GM21825 (cell line): ENCODE measurements around the gene SH3BP1.
"Not testable (repeated sequence)": the region's sequence is repeated elsewhere in the genome, so short reads cannot be mapped to it uniquely, and the experiment has no call there.

Source experiments
- ATAC-seq: cut with Tn5 transposase; IDR thresholded peaks from one replicate; pipeline ENCODE4 v1.9.1; 2021; ENCODE audit warnings: mild to moderate bottlenecking, moderate library complexity; ENCODE audit not compliant: unreplicated experiment

Gene SH3BP1, protein sequence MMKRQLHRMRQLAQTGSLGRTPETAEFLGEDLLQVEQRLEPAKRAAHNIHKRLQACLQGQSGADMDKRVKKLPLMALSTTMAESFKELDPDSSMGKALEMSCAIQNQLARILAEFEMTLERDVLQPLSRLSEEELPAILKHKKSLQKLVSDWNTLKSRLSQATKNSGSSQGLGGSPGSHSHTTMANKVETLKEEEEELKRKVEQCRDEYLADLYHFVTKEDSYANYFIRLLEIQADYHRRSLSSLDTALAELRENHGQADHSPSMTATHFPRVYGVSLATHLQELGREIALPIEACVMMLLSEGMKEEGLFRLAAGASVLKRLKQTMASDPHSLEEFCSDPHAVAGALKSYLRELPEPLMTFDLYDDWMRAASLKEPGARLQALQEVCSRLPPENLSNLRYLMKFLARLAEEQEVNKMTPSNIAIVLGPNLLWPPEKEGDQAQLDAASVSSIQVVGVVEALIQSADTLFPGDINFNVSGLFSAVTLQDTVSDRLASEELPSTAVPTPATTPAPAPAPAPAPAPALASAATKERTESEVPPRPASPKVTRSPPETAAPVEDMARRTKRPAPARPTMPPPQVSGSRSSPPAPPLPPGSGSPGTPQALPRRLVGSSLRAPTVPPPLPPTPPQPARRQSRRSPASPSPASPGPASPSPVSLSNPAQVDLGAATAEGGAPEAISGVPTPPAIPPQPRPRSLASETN

DNA sequence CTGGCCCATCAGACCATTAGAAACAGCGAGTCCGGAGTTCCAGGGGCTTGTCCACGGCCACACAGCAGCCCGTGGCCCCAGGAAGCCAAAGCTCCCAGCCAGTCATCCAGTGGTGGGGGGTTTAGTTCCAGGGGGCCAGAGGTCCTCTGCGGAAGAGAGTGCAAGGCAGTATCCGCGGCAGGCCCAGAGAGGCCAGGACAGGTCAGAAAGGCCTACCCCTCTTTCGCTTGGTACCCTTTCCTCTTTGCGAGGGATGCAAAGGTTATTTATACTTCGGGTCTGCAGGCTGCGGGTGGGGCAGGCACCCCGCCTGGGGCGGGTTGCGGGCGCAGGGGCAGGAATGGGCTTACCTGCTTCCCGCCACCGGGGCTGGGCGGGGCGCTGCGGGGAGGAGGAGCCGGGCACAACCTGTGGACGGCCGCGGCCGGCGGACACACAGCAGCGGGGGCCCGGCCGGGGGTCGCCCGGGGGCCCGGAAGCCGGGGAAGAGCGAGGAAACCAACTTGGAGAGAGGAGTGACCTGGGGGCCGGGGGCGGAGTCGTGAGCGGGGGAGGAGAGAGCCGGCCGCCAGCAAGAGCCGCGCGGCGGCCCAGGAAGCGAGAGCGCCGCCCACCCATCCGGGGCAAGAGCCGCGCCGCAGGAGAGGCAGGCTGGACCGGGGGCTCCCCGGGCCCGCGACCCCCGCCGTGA is at the start of gene SH3BP1:
TSS of gene SH3BP1 (plus strand) at position 600 of the 691 bp plus-strand sequence. CDS start 119 bp downstream, outside the sequence.
- ATAC-seq: no peak

DNA sequence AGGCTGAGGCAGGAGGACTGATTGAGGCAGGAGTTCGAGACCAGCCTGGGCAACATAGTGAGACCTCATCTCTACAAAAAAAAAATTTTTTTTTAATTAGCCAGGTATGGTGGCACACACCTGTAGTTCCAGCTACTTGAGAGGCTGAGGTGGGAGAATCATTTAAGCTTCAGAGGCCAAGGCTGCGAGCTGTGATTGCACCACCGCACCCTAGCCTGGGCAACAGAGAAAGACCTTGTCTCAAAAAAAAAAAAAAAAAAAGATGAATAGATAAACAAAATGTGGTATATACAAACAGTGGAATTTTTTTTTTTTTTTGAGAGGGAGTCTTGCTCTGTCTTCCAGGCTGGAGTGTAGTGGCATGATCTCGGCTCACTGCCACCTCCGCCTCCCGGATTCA is 48.4 kb upstream of the SH3BP1 start:
- ATAC-seq: not testable (repeated sequence)

DNA sequence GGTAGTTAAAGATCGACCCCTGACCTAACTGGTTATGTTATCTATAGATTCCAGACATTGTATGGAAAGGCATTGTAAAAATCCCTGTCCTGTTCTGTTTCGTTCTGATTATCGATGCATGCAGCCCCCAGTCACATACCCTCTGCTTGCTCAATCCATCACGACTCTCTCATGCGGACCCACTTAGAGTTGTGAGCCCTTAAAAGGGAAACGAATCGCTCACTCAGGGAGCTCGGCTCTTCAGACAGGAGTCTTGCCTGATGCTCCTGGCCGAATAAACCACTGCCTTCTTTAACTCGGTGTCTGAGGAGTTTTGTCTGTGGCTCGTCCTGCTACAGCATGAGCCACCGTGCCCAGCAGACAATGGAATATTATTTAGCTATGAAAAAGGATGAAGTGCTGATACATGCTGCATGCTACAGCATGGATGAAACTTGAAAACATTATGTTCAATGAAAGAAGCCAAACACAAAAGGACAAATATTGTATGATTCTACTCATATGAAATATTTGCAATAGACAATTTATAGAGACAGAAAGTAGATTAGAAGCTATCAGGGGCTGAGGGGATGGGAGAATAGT is 47.6 kb upstream of the SH3BP1 start:
- ATAC-seq: no peak

DNA sequence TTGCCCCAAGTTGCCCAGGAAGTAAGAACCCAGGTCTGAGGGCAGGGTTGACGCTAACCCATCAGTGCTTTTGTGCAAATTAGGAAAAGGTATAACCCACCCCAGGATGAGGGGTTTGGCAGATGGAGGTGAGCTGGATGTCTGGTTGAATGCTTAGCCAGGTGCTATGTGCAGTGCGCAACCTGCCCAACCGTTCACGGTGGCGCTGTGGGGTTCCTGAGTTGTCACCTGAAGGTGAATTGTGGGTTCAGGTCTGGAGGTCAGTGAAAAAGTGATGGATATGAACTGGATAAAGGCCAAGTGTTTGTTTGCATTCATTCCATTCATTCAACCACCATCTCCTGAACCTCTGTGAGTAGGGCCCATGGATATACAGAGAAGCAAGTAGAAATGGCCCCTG is 45.2 kb upstream of the SH3BP1 start:
- ATAC-seq: no peak

DNA sequence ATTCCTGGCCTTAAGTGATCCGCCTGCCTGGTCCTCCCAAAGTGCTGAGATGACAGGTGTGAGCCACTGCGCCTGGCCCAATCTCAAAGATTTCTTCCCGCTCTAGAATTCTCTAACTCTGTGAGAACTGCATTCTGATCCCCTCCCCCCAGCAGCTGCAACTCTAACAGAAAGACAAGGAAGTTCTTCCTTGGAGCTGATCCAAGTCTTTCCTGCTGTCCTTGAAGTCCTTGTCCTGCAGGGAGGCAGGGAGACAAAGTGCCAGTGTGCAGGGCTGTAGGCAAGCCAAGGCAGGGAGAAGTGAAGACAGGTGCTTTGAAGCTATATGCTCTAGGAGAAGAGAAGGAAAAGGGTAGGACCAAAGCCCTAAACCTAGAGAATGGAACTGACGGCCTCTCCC is 40.3 kb upstream of the SH3BP1 start:
- ATAC-seq: no peak

DNA sequence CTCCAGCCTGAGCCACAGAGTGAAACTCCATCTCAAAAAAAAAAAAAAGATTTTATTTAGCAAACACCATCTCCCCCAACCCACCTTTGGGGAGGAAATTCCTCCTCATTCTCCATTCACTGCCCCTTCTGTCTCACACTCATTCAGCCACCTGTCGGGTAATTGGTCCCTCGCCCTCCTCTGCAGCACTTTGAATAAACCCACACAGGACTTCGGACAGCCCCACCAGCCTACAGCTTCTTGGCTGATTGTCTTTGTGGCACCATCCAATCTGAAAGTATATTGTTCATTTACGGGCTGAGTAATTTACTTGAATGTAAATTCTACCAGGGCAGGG is 38.3 kb upstream of the SH3BP1 start:
- ATAC-seq: no peak

DNA sequence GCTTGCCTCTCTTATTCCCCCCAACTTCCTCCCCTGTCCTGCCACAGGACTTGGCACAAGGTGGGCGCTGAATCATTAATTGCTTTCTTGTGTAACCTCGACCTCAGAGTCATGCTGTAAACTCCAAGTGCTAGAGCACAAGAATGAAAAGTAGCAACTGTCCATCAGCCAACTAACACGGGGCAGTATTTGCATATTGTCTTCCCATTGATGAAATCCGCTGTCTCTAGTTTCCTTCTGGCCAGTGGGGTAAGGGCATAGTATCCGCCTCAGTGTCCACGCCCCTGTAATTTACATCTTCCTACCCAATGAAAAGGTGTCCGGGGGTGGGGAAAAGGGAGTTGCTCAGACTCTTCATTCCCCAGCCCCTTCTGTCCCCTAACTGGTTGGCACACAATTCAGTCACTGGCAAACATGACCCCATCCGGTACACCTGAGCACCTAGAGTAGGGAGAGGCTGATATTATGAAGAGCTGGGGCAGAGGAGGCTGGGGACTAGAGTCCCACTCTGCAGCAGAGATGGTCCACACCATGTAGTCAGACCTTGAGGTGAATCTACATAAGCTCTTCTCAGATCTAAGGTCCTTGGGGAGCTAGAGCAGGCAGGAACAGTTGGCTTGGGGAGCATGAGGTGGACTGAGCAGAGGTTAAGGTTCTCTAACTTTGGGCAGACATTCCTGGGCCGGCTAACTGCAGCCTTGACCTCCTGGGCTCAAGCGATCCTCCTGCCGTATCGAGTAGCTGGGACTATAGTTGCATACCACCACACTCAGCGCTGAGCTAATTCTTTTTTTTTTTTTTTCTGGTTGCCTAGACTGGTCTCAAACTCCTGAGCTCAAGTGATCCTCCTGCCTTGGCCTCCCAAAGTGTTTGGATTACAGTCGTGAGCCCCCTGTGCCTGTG is 37.7 kb upstream of the SH3BP1 start:
- no peak for ATAC-seq

DNA sequence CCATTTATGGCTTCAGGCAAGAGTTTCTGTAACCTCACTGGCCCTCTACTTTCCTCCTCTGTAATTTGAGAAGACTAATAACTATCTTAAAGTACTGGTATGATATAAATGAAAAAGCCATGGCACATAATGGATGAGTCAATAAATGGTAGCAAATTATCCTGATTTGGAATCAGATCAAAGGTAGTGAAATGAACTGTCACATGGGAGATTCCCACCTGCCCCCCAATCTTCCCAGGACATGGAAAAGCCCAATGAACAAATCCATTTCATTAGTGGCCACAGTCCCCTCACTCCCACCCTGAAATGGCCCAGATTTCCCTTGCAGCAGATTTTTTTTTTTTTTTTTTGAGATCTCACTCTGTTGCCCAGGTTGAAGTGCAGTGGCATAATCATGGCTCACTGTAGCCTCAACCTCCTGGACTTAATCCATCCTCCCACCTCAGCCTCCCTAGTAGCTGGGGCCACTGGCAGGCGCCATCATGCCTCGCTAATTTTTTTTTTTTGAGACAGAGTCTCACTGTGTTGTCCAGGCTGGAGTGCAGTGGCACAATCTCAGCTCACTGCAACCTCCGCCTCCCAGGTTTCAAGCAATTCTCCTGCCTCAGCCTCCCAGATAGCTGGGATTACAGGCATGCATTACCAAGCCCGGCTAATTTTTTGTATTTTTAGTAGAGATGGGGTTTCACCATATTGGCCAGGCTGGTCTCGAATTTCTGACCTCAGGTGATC is 36.8 kb upstream of the SH3BP1 start:
- ATAC-seq: not testable (repeated sequence)

DNA sequence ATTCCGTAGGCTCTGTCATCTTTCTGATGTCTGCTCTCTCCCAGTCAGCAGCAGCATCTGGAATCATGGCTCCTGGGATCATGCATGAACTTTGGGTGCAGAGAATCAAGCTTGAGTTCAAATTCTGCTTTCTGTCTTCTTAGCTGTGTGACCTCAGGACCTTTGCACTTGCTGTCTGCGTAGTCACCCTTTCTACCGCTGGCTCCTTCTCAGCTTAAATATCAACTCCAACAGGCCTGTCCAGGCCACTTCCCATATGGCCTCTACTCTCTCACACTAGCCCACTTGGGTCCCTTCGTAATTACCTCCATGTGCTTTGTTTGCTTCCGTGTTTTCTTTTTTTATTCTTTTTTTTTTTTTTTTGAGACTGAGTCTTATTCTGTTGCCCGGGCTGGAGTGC is 35.4 kb upstream of the SH3BP1 start:
- ATAC-seq: no peak

DNA sequence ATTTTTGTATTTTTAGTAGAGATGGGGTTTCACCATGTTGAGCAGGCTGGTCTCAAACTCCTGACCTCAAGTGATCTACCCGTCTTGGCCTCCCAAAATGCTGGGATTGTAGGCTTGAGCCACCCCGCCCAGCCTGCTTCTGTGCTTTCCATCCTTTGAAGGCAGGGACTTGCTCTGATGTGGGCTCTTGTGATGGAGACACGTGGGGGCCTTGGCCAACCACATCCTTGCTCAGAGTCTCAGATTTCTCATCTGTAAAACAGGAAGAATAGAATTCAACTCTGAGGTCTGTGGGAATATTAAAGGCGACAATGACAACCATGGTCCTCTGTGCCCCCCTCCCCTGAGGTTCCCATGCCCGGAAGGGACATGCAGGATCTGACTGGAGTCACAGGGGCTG is 34.6 kb upstream of the SH3BP1 start:
- no peak for ATAC-seq

DNA sequence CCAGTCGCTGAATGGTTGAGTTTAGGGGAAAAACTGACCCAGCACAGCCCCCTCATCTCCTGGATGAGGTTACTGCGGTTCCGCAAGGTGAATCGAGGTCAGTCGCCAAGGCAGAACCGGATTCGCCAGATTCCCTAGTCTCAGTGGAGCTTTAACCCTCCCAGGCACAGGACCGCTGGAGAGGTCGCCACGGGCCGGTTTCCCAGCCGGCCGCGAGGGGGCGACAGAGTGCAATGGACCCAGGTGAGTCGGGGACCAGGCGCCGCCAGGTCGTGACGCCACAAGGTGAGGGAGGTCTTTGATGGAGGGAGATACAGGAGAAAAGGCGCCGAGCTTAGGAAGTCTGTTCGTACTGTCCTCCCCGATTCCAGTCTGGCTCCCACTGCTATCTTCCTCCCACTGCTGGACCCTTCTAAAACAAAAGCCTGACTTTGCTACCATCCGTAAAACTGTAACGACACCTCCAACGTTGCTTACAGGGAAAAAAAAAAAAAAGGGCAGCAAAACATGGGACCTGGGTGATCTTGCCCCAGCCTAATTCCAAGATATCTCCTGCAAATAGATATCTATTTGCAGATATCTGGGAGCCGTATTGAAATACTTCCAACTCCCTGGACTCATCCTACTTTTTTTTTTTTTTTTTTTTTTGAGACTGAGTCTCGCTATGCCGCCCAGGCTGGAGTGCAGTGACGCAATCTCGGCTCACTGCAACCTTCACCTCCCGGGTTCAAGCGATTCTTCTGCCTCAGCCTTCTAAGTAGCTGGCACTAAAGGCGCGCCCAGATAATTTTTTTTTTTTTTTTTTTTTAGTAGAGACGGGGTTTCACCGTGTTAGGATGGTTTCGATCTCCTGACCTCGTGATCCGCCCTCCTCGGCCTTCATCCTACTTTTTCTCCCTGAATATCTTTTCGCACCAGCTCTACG is 32.2 kb upstream of the SH3BP1 start:
- ATAC-seq: peak; percentile 35

DNA sequence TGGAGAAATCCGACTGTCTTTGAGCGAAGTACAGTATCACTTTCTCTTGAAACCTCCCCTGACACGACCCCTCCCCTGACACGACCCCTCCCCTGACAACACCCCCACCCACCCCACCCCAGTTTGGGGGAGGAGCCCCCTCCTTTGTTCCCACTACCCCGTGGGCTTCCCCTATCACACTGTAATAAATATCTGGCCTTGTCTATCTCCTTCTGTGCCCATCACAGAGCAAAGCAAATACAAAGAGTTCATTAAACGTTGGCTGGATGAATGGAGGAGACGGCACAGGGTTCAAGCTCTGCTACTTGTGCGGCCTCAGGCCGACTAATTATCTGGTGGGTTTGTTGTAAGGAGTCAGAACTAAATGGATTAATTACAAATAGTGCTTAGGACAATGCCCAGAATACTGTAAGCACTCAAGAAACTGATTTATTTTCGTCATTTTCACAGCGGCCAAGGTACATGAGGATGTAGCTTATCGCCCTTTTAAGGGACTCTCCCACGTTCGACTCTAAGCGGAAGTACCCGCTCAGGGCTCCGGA is 31.5 kb upstream of the SH3BP1 start:
- ATAC-seq: peak; percentile 8

DNA sequence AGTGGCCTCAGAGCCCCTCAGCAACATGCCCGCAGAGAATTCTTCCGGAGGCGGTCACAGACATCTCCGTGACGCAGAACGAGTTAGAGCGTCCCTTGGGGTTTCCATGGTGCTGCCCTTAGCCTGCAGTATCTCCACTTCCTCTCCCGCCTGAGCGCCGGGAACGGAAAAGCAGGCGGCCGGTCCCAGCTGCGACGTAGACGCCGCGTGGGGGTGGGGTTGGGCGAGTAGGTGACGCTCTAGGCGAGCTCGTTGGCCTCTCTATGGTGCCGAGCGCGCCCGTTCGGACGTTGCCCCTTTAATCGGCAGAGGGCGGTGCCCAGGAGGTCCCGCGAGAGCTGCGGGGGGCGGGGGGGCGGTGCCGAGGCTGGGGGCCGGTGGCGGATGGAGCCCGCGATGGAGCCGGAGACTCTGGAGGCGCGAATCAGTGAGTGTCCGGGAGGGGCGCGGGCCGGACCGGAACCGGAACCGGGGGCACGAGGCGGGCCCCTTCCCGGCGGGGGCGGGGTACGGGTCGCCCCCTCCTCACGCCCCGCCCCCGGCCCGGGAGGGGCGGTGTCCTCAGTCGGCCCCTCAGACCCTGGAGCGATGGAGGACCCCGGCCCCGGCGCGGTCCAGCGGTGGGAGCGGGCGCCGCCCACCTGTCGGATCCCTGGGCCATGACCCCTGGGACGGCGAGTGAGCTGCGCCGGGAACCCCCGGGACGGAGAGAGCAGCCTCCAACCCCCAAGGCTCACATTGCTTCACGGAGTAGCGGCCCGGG is 30.8 kb upstream of the SH3BP1 start, which contains the start of gene GGA1:
TSS of gene GGA1 (plus strand) at position 358 of the 763 bp plus-strand sequence. CDS start at position 385, 27 bp downstream.
- peak; percentile 72 for ATAC-seq

DNA sequence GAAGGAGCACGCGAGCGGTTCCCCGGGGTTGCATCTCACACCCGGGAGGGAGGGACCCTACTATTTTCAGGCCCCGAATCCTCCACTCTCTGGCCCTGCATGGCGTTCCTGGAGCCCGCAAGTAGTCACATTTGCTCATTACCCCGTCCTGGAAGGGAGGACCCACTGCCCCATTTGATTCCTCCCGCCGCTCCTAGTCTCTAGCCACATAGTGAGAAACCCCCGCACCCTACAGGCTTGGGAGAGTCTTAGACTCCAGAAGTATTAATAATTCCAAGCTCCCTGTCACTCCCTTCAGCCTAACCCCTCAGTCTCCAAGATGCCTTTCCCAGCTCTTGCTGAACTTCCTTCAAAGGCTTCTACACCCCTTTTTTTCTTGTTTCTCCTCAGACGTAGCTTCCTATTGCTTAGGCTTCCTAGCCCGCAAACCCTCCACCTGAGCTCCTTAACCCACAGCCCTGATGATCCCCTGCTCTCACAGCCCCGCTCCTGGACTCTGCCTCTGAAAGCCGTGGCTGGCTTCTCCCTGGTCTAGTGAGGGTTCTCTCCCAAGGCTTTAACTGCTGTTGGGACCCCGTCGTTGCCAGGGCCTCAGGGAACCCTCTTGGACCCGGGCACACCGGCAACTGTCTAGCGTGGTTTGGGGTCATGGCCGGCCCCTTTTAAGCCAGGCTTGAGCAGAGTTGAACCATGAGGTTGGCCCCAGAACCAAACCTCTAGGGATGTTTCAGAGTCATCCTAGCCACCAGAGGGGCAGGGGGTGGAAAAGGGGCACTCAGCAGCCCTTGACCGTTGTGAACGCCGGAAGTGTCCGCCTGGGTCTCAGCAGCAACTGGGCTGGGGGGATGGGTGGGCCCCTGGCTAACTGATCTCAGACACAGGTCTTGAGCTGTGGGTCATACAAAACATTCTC is 30.0 kb upstream of the SH3BP1 start:
- no peak for ATAC-seq

DNA sequence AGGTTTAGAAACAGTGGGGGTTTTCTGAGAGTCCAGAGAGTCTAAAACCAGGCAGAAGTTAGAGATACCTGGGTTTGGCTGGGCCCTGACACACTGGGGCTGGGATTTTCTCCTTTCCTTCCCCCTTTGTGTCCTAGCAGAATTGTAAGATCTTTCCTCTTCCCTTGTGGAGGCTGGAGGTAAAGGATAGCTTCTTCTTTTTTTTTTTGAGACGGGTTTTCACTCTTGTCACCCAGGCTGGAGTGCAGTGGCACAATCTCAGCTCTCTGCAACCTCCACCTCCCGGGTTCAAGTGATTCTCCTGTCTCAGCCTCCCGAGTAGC is 29.4 kb upstream of the SH3BP1 start:
- not testable (repeated sequence) for ATAC-seq

DNA sequence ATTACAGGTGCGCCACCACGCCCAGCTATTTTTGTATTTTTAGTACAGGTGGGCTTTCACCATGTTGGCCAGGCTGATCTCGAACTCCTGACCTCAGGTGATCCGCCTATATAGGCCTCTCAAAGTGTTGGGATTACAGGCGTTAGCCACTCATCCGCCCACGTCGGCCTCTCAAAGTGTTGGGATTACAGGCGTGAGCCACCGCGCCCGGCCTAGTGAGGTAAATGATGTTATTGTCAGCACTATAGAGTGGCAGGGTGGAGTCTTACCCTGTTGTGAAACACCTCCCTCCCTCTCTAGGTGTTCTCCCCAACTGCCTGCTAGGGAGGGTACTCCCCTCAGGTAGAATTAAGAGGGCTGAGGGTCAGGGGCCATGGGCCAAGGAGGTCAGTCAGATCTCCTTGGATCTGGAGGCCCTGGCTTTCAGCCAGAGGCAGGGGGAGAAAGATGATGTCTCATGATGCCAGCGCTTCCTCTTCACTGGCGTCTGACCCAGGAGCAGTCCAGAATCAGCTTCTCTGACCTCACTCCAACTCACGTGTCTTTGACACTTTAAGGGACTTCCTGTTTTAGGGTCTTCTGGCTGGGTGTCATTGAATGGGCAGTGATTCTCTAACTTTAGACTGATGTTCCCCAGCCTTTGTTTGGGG is 28.9 kb upstream of the SH3BP1 start:
- ATAC-seq: no peak
